ENCODE results near the gene ALPK3. TPM values are rescaled to one million over a fixed set of nuclear protein-coding genes. Genes with fewer than 3 reads are reported as not detected.

Gene ALPK3
- total RNA-seq, 1 experiment from 2014 or later, result 0.11 TPM

GRCh38 chr15:84824260-84825007, 7.3 kb downstream of the ALPK3 start:
- DNase-seq (ENCODE audit: low read depth), result no peak

GRCh38 chr15:84826369-84826823, 9.2 kb downstream of the ALPK3 start:
- peak; percentile 36 for DNase-seq (ENCODE audit: low read depth)

- DNase-seq (ENCODE audit: low read depth), result no peak
Observed at GRCh38 chr15:84827246-84827645, 10.1 kb downstream of the ALPK3 start.

GRCh38 chr15:84828086-84828908, 11.1 kb downstream of the ALPK3 start:
- no peak for DNase-seq (ENCODE audit: low read depth)

- DNase-seq (ENCODE audit: low read depth), result no peak
Observed at GRCh38 chr15:84829428-84829827, 12.3 kb downstream of the ALPK3 start.

GRCh38 chr15:84830036-84830435, 12.9 kb downstream of the ALPK3 start:
- no peak for DNase-seq (ENCODE audit: low read depth)

- no peak for DNase-seq (ENCODE audit: low read depth)
Observed at GRCh38 chr15:84831028-84831427, 13.9 kb downstream of the ALPK3 start.

- DNase-seq (ENCODE audit: low read depth), result no peak
Observed at GRCh38 chr15:84831613-84832012, 14.5 kb downstream of the ALPK3 start.

GRCh38 chr15:84832448-84833040, 15.4 kb downstream of the ALPK3 start:
- DNase-seq (ENCODE audit: low read depth), result no peak

GRCh38 chr15:84833447-84834228, 16.5 kb downstream of the ALPK3 start:
- no peak for DNase-seq (ENCODE audit: low read depth)

GRCh38 chr15:84834229-84834955, 17.2 kb downstream of the ALPK3 start:
- DNase-seq (ENCODE audit: low read depth), result no peak

- DNase-seq (ENCODE audit: low read depth), result no peak
Observed at GRCh38 chr15:84834969-84835368, 17.8 kb downstream of the ALPK3 start.

GRCh38 chr15:84835661-84836337, 18.6 kb downstream of the ALPK3 start:
- no peak for DNase-seq (ENCODE audit: low read depth)

GRCh38 chr15:84836844-84837243, 19.7 kb downstream of the ALPK3 start:
- no peak for DNase-seq (ENCODE audit: low read depth)

- no peak for DNase-seq (ENCODE audit: low read depth)
Observed at GRCh38 chr15:84839714-84840113, 22.6 kb downstream of the ALPK3 start.

GRCh38 chr15:84840255-84840654, 23.1 kb downstream of the ALPK3 start:
- DNase-seq (ENCODE audit: low read depth), result no peak

GRCh38 chr15:84840741-84841429, 23.7 kb downstream of the ALPK3 start:
- DNase-seq (ENCODE audit: low read depth), result no peak

- no peak for DNase-seq (ENCODE audit: low read depth)
Observed at GRCh38 chr15:84842781-84843180, 25.6 kb downstream of the ALPK3 start.

GRCh38 chr15:84844964-84845363, 27.8 kb downstream of the ALPK3 start:
- no peak for DNase-seq (ENCODE audit: low read depth)

GRCh38 chr15:84845631-84846030, 28.5 kb downstream of the ALPK3 start:
- DNase-seq (ENCODE audit: low read depth), result peak; percentile 17
